Stomach (tissue), 4 donors: Measurements from ENCODE around the gene CARD8.

Source experiments
- POLR2A ChIP-seq, 4 donors: fragments of 450-650 bp; IDR thresholded peaks; one replicate each; pipeline ENCODE4 v1.6.1; 2016; ENCODE audit warnings: antibody characterized with exemption in 4 of 4, control low read depth in 2 of 4, mild to moderate bottlenecking in 1 of 4, moderate library complexity in 1 of 4
- TF ChIP-seq, protein P1 (sequence below), 7 experiments: fragments of 450-650 bp in 4 of 7; fragments of 200-600 bp in 3 of 7; sonication (generic) in 3 of 7; IDR thresholded peaks; one replicate each; pipeline ENCODE4 v1.5.1; 2016 to 2019; ENCODE audit warnings: antibody characterized with exemption in 7 of 7, control low read depth in 2 of 7, mild to moderate bottlenecking in 1 of 7

DNA sequence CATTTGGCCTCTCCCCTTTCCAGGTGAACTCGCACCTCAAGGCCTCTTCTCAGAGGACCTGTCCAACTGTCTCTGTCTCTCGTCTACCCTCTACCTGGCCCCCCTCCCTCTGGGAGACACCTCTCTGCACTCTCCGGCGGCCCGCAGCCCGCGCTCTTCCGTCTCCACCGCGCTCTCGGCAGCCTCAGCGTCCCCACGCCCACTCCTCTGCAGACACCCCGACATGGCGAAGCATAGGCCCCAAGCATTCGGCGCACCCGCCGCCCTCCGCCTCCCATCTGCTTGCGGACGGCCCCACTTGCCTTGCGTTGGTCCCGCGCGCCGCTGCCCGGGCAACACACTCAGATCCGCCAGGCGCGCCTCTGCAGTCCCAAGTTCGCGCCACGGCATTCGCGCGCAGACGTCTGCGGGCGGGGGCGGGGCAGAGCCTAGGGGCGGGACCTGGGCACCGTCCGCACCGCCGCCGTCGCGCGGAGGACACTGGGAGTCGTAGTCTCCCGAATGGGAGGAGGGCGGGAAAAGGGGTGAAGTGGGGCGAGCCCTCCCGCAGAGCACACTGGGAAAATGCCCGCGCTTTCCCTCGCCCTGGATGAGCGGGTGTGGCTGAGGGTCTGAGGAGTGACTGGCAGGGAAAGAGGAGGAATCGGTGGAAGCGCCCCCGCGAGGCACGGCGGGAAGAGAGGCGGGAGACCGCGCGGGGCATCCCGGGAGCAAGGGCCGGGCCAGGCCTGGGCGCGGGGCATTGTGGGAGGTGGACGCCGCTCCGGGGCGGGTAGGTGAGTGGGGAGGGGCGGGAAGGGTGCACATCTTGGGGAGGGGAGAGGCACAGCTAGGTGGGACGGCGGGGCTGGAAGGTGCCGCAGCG is 85.5 kb downstream of the CARD8 start, which contains the start of the genes LIG1 and ZSWIM9:
- TF ChIP-seq, protein P1, sequence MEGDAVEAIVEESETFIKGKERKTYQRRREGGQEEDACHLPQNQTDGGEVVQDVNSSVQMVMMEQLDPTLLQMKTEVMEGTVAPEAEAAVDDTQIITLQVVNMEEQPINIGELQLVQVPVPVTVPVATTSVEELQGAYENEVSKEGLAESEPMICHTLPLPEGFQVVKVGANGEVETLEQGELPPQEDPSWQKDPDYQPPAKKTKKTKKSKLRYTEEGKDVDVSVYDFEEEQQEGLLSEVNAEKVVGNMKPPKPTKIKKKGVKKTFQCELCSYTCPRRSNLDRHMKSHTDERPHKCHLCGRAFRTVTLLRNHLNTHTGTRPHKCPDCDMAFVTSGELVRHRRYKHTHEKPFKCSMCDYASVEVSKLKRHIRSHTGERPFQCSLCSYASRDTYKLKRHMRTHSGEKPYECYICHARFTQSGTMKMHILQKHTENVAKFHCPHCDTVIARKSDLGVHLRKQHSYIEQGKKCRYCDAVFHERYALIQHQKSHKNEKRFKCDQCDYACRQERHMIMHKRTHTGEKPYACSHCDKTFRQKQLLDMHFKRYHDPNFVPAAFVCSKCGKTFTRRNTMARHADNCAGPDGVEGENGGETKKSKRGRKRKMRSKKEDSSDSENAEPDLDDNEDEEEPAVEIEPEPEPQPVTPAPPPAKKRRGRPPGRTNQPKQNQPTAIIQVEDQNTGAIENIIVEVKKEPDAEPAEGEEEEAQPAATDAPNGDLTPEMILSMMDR (IDR thresholded peaks at IDR 0.05): peak in 1 of 7 experiments; percentile 50
- TF ChIP-seq POLR2A (IDR thresholded peaks at IDR 0.05): no peak
